Measurements from ENCODE around the gene USP49. TPM values are rescaled to one million over a fixed set of nuclear protein-coding genes. Genes with fewer than 3 reads are reported as not detected.

Gene USP49
- total RNA-seq, 2 donors from 2014 or later: 1.7 to 19.5 TPM

DNA sequence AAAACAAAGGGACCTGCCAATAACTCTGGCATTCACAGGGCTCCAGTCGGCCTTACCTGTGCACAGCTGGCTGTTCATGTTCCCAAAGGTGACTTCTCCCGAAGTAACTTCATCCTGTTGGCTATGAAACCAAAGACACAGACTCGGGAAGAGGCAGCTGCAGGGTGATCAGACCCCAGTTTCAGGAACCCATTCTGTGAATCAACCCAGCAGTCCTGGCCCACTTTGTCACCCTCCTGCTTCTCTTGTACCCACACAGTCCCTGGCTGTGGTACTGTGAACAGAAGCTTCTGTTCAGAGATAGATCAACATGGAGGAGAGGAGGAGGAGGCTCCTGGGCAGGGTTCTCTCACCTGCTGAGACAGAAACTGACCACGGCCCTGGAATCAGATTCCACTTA lies 139.3 kb downstream of the USP49 start:
- no peaks in the 10 kb centered on the region for H3K9me3 ChIP-seq
- no peak overlapping the region for H3K4me3 ChIP-seq
- H3K27me3 ChIP-seq (replicated peaks; ENCODE audit: insufficient read depth): no peaks in the 10 kb centered on the region
- TF ChIP-seq POLR2AphosphoS5 (IDR thresholded peaks at IDR 0.05): no peak
- TF ChIP-seq, protein P1, sequence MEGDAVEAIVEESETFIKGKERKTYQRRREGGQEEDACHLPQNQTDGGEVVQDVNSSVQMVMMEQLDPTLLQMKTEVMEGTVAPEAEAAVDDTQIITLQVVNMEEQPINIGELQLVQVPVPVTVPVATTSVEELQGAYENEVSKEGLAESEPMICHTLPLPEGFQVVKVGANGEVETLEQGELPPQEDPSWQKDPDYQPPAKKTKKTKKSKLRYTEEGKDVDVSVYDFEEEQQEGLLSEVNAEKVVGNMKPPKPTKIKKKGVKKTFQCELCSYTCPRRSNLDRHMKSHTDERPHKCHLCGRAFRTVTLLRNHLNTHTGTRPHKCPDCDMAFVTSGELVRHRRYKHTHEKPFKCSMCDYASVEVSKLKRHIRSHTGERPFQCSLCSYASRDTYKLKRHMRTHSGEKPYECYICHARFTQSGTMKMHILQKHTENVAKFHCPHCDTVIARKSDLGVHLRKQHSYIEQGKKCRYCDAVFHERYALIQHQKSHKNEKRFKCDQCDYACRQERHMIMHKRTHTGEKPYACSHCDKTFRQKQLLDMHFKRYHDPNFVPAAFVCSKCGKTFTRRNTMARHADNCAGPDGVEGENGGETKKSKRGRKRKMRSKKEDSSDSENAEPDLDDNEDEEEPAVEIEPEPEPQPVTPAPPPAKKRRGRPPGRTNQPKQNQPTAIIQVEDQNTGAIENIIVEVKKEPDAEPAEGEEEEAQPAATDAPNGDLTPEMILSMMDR (IDR thresholded peaks at IDR 0.05): no peak
- TF ChIP-seq POLR2A (IDR thresholded peaks at IDR 0.05): no peak
- WGBS: 60% methylated on average over 4 of the region's 4 CpGs
- DNase-seq (ENCODE audit: low spot score): no peak
- no peaks in the 10 kb centered on the region for H3K4me1 ChIP-seq (replicated peaks)
- H3K27ac ChIP-seq: no peak overlapping the region
- intact Hi-C loops (cut with DNase I): no loop called here
- no peaks in the 10 kb centered on the region for H3K36me3 ChIP-seq

DNA sequence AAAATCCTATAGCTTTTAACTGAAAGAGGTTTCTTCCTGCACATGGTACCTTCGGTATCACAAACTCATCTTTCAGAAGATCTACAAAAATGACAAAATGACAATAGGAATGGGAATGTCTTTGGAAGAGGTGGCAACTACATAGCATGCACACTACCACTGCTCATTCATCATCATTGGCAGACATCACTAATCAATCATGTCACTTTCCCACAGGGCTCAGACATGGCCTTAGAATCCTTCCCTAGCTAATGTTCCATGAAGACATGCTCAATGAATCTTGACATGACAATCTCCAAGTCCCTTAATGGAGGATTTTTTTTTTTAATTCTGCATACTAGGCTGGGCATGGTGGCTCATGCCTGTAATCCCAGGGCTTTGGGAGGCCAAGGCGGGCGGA lies 144.8 kb downstream of the USP49 start:
- 100% methylated on average over 3 of the region's 3 CpGs for WGBS
- Histone ChIP-seq H3K27ac (no peak overlapping the region), H3K9me3 (no peaks in the 10 kb centered on the region), H3K4me3 (no peak overlapping the region), H3K36me3 (no peaks in the 10 kb centered on the region), H3K4me1 (replicated peaks) (no peaks in the 10 kb centered on the region), H3K27me3 (replicated peaks; ENCODE audit: insufficient read depth) (no peaks in the 10 kb centered on the region)
- intact Hi-C loops (cut with DNase I): no loop called here
- TF ChIP-seq POLR2A (IDR thresholded peaks at IDR 0.05) (no peak), POLR2AphosphoS5 (IDR thresholded peaks at IDR 0.05) (no peak)
- TF ChIP-seq, protein P1 (IDR thresholded peaks at IDR 0.05): no peak
- no peak for DNase-seq (ENCODE audit: low spot score)

DNA sequence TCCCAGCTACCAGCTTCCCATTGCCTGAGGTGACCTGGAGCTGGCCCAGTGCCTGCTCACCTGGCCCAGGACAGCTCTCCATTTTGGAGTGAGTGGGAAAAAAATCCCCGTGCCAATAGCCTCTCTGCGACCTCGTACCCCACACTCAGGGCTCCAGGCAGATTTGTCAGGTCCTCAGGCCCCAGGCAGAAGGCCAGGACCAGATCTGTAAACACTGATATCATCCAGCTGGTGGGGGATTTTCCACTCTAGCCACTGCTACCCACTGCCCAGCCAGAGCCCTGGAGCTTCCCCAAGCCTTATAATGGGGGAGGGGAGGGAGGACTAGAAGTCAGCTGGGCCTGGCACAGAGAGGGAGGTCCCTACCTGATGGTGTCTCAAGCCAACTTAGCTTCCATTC lies 146.6 kb downstream of the USP49 start:
- H3K4me3 ChIP-seq: no peak overlapping the region
- no peaks in the 10 kb centered on the region for H3K4me1 ChIP-seq (replicated peaks)
- no peak for DNase-seq (ENCODE audit: low spot score)
- H3K27me3 ChIP-seq (replicated peaks; ENCODE audit: insufficient read depth): no peaks in the 10 kb centered on the region
- intact Hi-C loops (cut with DNase I): no loop called here
- no peaks in the 10 kb centered on the region for H3K36me3 ChIP-seq
- TF ChIP-seq, protein P1 (IDR thresholded peaks at IDR 0.05): no peak
- TF ChIP-seq POLR2AphosphoS5 (IDR thresholded peaks at IDR 0.05) (no peak), POLR2A (IDR thresholded peaks at IDR 0.05) (no peak)
- H3K9me3 ChIP-seq: no peaks in the 10 kb centered on the region
- peak overlapping the region; percentile 27 to 64 for H3K27ac ChIP-seq
- WGBS: 45% methylated on average over 3 of the region's 3 CpGs

DNA sequence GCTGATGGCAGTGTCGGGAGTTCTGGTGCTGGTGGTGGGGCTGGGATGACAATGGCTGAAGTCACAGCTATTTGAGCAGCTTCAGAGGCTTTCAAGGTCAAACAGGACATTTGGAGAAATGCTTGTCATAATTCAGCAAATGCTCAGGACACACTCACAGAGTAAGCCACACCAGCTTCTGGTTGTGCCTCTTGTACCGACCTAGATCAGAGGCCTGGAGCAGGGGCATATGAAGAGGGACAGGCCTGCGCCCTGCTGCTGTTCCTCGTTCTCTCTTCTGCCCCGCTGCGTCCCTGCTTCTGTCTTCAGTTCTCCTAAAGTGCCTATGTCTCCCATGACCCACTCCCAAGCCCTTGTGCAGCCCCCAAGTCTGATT lies 147.1 kb downstream of the USP49 start:
- Histone ChIP-seq H3K27ac (peak overlapping the region; percentile 27 to 64), H3K36me3 (no peaks in the 10 kb centered on the region), H3K27me3 (replicated peaks; ENCODE audit: insufficient read depth) (no peaks in the 10 kb centered on the region), H3K4me3 (no peak overlapping the region), H3K4me1 (replicated peaks) (no peaks in the 10 kb centered on the region), H3K9me3 (no peaks in the 10 kb centered on the region)
- intact Hi-C loops (cut with DNase I): no loop called here
- 83% methylated on average over 6 of the region's 6 CpGs for WGBS
- TF ChIP-seq POLR2AphosphoS5 (IDR thresholded peaks at IDR 0.05) (no peak), POLR2A (IDR thresholded peaks at IDR 0.05) (no peak)
- TF ChIP-seq, protein P1 (IDR thresholded peaks at IDR 0.05): no peak
- DNase-seq (ENCODE audit: low spot score): no peak

DNA sequence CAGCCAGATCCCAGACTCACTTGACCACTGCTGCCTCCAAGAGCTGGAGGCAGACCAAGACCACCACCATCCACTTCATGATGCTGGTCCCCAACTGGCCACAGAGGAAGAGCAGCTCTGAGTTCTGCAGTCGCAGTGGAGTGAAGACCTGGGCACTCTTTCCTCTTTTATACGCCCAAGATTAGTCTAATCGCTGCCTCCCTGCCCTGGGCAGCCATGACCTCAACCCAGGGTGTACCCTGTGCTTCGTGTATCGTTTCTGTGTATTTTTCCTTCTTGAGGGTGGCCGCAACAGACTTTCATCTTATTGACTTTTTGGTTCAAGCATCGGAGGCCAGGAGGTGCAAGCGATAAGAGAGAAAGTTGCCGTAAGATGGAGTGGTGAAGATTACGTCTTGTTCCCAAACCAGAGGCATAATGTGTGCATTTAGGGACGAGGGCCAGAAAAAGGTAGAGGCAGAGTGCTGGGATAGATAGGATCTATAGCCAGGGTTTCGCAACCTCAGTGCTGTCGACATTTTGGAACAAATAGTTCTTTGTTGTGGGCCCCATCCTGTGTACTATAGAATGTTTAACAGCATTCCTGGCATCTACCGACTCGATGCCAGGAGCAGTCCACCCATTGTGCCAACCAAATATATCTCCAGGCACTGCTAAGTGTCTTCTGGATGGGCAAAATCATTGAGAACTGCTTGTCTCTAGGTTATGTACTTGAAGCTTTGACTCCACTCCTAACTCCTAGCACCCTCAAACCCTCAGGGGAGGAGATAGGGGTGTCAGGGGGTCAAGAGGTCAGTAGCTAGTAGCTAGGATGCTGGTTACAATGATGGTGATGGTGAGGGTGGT lies 147.7 kb downstream of the USP49 start, which contains the start of gene PGC:
PGC (minus strand) TSS at position 142 of the 846 bp plus-strand sequence; CDS start at position 79, 63 bp downstream.
- intact Hi-C loops (cut with DNase I): no loop called here
- H3K27ac ChIP-seq: peak within 1 kb of the TSS; percentile 27 to 64

More for the DNA sequence above, 147.7 kb downstream of the USP49 start, which contains the start of gene PGC:
- Histone ChIP-seq H3K36me3 (no peaks in the 10 kb centered on the region), H3K4me3 (no peak within 1 kb of the TSS), H3K9me3 (no peaks in the 10 kb centered on the region), H3K4me1 (replicated peaks) (no peaks in the 10 kb centered on the region), H3K27me3 (replicated peaks; ENCODE audit: insufficient read depth) (no peaks in the 10 kb centered on the region)
- TF ChIP-seq, protein P1 (IDR thresholded peaks at IDR 0.05): no peak
- peak; percentile 84 for TF ChIP-seq POLR2AphosphoS5 (IDR thresholded peaks at IDR 0.05)
- 46% methylated on average over 15 of the region's 15 CpGs for WGBS
- peak; percentile 85 for DNase-seq (ENCODE audit: low spot score)
